IPS-18c (cell line): ENCODE measurements around the gene SLC6A7.

ENCODE experiments used
- H3K4me3 ChIP-seq: 2 replicates; pipeline ENCODE4 v1.7.0; 2013; ENCODE audit warnings: low read depth, mild to moderate bottlenecking, low read length, moderate library complexity; ENCODE audit not compliant: insufficient read depth
- H3K9me3 ChIP-seq: one replicate; pipeline ENCODE4 v1.6.1; 2013; ENCODE audit warnings: mild to moderate bottlenecking, low read length, moderate library complexity; ENCODE audit not compliant: control insufficient read depth, insufficient read depth

The SLC6A7 gene

DNA sequence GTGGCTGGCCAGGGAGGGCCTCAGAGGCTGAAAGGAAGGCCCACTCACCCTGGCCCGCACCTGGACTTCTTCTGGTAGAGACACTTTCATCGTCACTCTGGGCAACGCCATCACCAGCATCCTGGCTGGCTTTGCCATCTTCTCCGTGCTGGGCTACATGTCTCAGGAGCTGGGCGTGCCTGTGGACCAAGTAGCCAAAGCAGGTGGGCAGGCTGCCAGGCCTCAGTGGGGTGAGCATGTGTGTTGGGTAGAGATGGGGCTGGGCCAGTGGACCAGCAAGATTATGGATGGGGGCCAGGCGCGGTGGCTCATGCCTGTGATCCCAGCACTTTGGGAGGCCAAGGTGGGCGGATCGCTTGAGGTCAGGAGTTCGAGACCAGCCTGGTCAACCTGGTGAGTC lies 12.6 kb downstream of the SLC6A7 start:
- Histone ChIP-seq H3K9me3 (no peaks in the 10 kb centered on the region), H3K4me3 (no peak overlapping the region)

GRCh38 chr5:150203832-150204589 lies 14.1 kb downstream of the SLC6A7 start:
- Histone ChIP-seq H3K4me3 (no peak overlapping the region), H3K9me3 (no peaks in the 10 kb centered on the region)

DNA sequence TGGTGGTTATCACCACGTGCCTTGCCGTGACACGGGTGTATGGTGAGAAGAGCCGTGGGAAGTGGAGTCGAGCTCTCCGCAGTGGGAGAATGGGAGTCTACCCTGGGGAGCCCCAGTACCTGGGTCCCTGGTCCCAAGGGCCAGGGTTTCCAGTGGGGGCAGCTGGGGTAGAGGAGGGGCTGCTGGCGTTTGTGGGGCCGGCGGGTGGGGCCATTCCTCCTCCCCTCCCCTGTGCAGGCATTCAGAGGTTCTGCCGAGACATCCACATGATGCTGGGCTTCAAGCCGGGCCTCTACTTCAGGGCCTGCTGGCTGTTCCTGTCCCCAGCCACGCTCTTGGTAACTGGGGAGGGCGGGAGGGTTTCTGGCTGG lies 14.7 kb downstream of the SLC6A7 start:
- no peak overlapping the region for H3K4me3 ChIP-seq
- H3K9me3 ChIP-seq, result no peaks in the 10 kb centered on the region

DNA sequence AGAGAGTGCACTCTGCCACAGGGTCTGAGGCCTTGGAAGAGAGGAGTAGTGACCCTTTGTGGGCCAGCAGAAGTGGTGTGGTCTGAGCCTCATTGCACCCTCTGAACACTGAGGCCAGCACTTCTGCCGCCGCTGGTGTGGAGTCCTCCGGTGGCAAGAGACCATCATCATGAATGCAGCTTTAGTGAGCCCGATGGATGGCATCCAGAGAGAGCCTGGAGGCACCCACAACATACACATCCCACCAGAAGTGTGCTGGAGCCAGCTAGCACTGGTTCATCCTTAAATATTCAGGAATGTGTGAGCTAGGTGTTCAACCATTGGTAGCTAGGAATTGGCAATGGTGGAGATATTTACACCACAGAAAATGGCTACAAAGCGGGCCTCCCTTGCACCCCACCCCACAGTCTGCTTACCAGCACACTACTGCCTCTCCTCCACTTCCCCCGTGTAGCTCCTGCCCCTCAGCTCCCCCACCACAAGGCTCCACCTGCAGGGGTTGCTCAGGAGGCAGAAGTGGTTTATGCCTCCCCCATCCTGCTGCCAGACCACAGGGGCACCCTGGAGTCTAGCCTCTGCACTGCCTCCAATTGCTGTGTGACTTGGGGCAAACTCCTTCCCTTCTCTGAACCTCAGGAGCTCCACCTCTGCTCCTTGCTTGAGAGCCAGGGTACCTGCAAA lies 16.4 kb downstream of the SLC6A7 start:
- Histone ChIP-seq H3K9me3 (no peaks in the 10 kb centered on the region), H3K4me3 (no peak overlapping the region)

DNA sequence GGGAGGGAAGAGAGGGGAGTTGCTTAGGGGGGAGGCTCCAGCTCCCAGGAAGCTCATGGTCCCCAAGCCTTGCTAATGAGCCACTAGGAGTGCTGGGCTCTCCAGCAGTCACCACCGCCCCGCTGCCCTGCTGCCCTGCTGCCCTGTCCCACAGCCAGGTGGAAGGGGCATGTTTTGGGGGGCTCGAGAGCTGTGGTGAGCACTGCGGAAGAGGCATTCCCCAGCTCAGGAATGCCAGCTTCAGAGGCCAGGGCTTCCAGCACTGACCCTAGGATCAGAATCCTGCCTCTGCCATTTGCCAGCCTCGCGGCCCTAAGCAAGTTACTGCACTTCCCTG lies 16.9 kb downstream of the SLC6A7 start:
- no peak overlapping the region for H3K4me3 ChIP-seq
- H3K9me3 ChIP-seq, result no peaks in the 10 kb centered on the region

DNA sequence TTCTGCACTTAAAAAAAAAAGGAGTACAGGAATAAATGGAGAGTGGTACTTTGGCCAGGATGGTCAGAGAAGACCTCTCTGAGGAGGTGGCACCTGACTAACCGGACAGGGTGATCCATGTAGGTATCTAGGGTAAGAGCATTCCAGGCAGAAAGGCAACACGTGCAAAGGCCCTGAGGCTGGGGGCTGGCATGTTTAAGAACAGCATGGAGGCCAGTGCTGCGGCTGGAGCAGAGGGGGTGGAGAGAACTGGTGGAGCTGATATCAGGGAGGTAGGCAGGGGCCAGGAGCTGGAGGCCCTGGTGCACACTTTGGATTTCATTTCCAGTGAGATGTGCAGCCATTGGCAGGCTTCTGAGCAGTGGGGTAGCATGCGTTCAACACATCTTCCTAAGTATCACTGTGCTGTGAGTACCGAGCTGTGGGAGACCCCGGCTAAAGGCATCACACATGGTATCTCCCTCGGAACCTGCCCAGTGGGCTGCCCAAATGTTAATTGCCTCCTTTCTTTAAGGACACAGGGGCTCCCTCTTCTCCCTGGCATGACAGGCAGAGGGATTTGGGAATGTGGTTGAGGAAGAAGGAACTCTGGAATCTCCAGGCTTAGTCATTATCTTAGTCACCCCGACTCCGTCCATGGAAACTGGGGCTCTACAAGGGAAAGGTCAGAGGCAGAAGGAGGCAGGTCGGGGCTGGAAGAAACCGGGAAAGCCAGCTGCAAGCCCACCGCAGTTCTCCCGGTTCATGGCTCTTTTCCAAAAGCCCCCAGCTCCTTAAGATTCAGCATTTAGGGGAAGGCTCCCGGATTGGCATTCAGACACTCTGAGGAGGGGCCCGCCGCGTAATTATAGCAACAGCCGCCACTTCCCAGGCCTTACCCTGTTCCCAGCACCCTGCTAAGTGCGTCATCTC lies 18.6 kb downstream of the SLC6A7 start:
- Histone ChIP-seq H3K9me3 (no peaks in the 10 kb centered on the region), H3K4me3 (no peak overlapping the region)

DNA sequence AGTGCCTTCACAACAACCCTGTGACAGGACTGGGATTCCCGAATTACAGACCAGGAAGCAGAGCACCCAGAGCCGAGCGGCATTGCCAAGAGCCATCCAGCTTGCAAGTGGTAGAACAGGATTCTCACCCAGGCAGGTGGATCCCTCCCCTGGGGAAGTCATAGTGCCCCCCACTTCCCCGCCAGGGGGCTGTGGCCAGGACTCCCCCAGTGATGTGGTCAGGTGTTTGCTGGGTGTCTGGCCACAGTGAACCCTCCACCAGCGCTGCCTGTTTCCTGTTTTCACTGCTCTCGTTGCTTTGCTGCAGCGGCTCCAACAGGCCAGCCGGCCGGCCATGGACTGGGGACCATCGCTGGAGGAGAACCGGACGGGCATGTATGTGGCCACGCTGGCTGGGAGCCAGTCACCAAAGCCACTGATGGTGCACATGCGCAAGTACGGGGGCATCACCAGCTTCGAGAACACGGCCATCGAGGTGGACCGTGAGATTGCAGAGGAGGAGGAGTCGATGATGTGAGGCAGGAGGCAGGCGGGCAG lies 19.3 kb downstream of the SLC6A7 start:
- H3K4me3 ChIP-seq, result no peak overlapping the region

GRCh38 chr5:150210644-150211043 lies 20.8 kb downstream of the SLC6A7 start:
- no peak overlapping the region for H3K4me3 ChIP-seq

More for the DNA sequence above, 19.3 kb downstream of the SLC6A7 start:
- no peaks in the 10 kb centered on the region for H3K9me3 ChIP-seq

DNA sequence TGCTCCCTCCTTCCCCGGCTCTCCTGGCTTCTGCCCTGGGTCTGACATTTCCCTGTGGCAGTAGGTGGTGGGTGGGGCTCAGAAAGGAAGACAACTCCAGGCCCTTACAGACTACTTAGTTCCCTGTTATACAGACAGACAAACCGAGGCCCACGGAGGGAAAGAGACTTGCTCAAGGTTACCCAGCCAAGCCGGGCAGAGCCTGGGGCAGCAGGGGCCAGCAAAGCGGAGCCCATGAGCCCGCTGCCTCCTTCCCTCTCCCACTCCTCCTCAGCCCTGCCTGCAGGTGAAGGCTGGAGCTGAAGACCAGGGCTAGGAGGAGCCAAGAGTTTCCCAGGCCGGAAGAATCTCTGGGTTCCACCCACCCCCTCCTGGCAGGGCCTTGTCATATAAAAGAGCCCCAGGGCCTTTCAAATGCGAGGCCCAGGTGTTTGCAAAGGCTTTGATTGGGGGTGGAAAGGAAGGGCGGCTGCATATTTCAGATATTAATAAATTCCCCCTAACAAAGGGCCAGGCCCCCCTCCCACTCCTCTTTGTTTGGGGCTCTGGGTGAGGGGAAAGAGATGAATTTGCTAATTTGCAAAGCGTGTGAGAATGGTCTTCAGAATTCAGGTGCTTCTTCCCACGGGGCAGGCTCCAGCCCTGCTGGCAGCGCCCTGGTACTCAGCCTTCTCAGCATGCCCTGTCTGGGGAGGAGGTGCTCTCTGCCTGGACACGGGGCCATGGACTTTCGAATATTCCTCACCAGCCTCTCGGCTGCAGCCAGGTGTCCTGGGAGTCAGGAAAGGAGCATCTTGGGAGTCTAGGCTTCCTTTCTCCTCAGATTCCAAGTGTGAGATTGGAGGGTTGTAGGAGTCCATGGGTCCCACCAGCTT lies 21.5 kb downstream of the SLC6A7 start:
- Histone ChIP-seq H3K4me3 (no peak overlapping the region), H3K9me3 (no peaks in the 10 kb centered on the region)

More at GRCh38 chr5:150210644-150211043, 20.8 kb downstream of the SLC6A7 start:
- H3K9me3 ChIP-seq, result no peaks in the 10 kb centered on the region

DNA sequence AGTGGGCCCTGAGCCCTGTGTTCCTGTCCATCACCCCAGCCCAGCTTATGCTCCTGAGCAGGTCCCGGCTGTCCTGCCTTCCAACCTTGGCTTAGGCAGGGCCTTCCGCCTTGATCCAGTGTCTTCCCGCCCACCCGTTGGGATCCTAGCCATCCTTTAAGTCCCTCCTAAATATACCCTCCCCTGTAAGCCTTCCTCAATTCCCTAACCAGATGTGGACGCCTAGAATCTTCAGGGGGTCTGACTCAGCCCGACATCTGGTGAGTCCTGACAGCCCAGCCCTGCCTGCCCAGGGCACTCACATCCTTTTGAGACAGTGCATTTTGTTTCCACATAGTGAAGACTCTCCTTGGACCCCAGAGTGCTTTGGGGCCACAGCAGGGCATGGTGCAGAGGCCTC lies 23.7 kb downstream of the SLC6A7 start:
- Histone ChIP-seq H3K4me3 (no peak overlapping the region), H3K9me3 (no peaks in the 10 kb centered on the region)

DNA sequence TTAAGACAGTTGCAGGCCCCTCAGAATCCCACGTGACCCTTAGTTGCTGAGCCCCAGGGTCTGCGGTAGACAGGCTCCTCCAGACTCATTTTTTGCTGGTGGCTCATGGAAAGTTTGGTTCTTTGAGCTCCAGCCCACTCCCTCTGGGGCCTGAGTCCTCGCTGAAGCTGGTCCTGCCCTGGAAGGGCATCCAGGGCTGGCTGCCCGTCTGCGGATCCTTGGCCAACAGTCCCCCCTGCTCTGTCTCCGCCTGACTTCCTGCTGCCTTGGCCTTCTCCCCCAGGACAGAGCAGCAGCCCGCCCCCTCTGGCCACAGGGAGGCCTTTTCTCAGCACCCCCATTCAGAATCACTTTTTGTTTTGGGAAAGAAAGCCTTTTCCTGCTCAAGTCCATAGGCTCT lies 24.4 kb downstream of the SLC6A7 start:
- H3K4me3 ChIP-seq, result no peak overlapping the region
- H3K9me3 ChIP-seq, result no peaks in the 10 kb centered on the region

DNA sequence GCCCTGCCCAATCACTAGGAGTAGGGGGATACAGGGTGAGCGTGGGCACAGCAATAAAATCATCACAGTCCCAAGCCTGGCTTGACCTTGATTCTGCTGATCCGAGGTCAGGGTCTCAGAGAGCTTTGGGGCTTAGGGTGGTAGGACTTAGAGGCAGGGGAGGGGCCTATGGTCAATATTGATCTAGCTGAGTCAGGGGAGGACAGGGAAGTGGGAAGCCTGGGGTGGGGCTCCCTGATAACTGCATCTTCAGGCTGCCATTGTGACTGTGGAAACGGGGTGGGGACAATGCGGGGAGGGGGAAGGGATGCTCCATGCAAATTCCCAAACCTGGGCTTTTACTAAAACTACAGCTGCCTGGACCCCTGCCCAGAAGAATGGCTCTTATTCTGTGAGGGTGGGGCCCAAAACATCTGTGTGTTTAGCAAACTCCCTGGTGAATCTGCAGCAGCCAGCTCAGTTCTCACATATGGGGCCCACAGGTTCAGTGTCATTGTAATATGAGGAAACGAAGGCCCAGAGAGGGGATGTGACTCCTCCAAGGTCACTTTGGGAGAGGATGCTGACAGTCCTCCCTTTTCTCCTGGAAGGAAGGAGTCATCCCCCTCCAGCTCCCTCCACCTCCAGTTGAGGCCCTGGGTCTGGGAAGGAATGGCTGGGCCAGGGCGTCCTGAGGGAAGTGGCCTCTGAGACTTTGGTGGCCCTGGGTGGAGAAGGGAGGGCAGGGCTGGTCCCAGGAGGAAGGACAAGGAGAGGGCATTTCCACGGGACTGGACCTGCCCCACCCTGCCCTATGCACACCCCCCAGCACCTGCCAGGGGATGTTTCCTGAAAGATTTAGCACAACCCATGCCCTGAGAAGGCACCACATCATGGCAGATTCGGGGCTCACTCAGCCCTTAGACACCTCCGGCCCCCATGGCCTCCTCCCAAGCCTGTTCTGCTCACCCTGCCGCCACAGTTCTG lies 26.4 kb downstream of the SLC6A7 start:
- Histone ChIP-seq H3K4me3 (no peak overlapping the region), H3K9me3 (no peaks in the 10 kb centered on the region)

DNA sequence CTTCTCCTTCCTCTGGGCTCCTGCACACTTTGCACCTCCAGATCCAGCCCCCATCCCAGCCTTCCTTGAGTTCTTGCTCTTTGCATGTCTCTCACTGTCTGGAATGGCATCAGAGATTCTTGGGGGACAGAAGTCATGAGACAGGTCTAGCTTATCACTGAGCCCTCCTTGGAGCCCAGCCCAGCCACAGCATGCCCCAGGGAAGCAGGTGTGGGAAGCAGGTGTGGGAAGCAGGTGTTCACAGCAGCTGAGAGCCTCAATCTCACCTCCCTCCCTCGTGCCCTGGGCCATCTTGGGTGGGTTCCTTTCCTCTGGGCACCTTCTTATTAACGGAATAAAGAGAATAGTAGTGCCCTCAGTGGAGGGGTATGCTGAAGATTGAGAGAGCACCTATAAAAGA lies 27.2 kb downstream of the SLC6A7 start:
- H3K4me3 ChIP-seq, result no peak overlapping the region
- no peaks in the 10 kb centered on the region for H3K9me3 ChIP-seq

GRCh38 chr5:150217873-150218692 lies 28.2 kb downstream of the SLC6A7 start:
- no peaks in the 10 kb centered on the region for H3K9me3 ChIP-seq
- H3K4me3 ChIP-seq, result no peak overlapping the region

GRCh38 chr5:150218693-150219035 lies 28.8 kb downstream of the SLC6A7 start:
- Histone ChIP-seq H3K9me3 (no peaks in the 10 kb centered on the region), H3K4me3 (no peak overlapping the region)
